ENCODE measurements around the gene SLFN11. TPM values are rescaled to one million over a fixed set of nuclear protein-coding genes. Genes with fewer than 3 reads are reported as not detected.
A peak's percentile ranks its signal among the peaks of the same experiment; 100 is the strongest.
"Not testable (repeated sequence)": the region's sequence is repeated elsewhere in the genome, so short reads cannot be mapped to it uniquely, and the experiment has no call there.

SLFN11 gene
- 77.1 and 97.1 TPM in 2 replicates for total RNA-seq (2012; rRNA removed)

GRCh38 chr17:35373534-35373983 lies at the start of gene SLFN11:
Gene SLFN11, minus strand, starts transcription at chr17:35373621. Its CDS starts 9,814 bp downstream, at chr17:35363807.
- peak within 1 kb of the TSS; percentile 88 for H3K9ac ChIP-seq (ENCODE audit: low read depth, low read length)

GRCh38 chr17:35421069-35421468 lies 47.6 kb upstream of the SLFN11 start:
- H3K27me3 ChIP-seq (ENCODE audit: control insufficient read depth, insufficient read depth, low read length); H3K36me3 ChIP-seq (ENCODE audit: insufficient read depth, low read length); H3K4me1 ChIP-seq (ENCODE audit: control insufficient read depth, insufficient read depth, low read length); H3K9me3 ChIP-seq (replicated peaks; ENCODE audit: low read length); H3K4me3 ChIP-seq (ENCODE audit: low read length); H3K9ac ChIP-seq (ENCODE audit: low read depth, low read length); H3K4me2 ChIP-seq (ENCODE audit: low read length): not testable (repeated sequence)

More at GRCh38 chr17:35373534-35373983, at the start of gene SLFN11:
- Histone ChIP-seq H3K4me3 (ENCODE audit: low read length) (peak within 1 kb of the TSS; percentile 74), H3K4me1 (ENCODE audit: control insufficient read depth, insufficient read depth, low read length) (peaks cover 4% of the 10 kb centered on the region), H3K4me2 (ENCODE audit: low read length) (peak within 1 kb of the TSS; percentile 83), H3K9me3 (replicated peaks; ENCODE audit: low read length) (no peaks in the 10 kb centered on the region), H3K27me3 (ENCODE audit: control insufficient read depth, insufficient read depth, low read length) (no peaks in the 10 kb centered on the region), H3K36me3 (ENCODE audit: insufficient read depth, low read length) (no peaks in the 10 kb centered on the region)

DNA sequence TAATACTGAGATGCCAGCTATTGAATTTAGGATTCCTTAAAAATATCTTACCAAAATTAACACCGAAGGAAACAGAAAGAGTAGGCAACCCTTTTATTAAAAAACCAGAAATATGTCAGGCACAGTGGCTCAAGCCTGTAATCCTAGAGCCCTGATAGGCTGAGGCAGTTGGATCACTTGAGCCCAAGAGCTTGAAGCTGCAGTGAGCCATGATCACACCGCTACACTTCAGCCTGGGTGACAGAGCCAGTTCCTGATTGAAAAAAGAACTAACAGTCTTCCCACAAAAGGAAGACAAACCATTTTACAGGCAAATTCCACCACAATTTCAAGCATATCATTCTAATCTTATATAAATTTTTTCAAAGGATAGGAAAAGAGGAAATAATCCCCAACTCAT lies 43.2 kb upstream of the SLFN11 start:
- Histone ChIP-seq H3K4me1 (ENCODE audit: control insufficient read depth, insufficient read depth, low read length) (no peaks in the 10 kb centered on the region), H3K9me3 (replicated peaks; ENCODE audit: low read length) (no peaks in the 10 kb centered on the region), H3K27me3 (ENCODE audit: control insufficient read depth, insufficient read depth, low read length) (no peaks in the 10 kb centered on the region), H3K9ac (ENCODE audit: low read depth, low read length) (no peak overlapping the region), H3K4me3 (ENCODE audit: low read length) (no peak overlapping the region), H3K4me2 (ENCODE audit: low read length) (no peak overlapping the region), H3K36me3 (ENCODE audit: insufficient read depth, low read length) (peaks cover 12% of the 10 kb centered on the region)

GRCh38 chr17:35414707-35415106 lies 41.3 kb upstream of the SLFN11 start:
- H3K36me3 ChIP-seq (ENCODE audit: insufficient read depth, low read length), result peaks cover 23% of the 10 kb centered on the region
- not testable (repeated sequence) for H3K4me2 ChIP-seq (ENCODE audit: low read length); H3K27me3 ChIP-seq (ENCODE audit: control insufficient read depth, insufficient read depth, low read length)

DNA sequence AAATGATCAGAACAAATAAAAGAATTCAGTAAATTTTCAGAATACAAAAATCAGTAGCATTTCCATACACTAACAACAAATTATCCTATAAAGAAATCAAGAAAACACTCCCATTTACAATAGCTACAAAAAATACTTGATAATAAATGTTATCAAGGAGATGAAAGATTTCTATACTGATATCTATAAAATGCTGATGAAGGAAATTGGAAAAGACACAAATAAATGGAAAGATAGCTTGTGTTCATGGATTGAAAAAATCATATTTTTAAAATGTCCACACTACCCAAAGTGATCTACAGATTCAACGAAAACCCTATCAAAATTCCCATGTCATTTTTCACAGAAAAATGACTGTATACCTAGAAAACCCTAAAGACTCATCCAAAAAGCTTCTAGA lies 40.8 kb upstream of the SLFN11 start:
- H3K4me2 ChIP-seq (ENCODE audit: low read length), result no peak overlapping the region
- peaks cover 26% of the 10 kb centered on the region for H3K36me3 ChIP-seq (ENCODE audit: insufficient read depth, low read length)
- H3K9ac ChIP-seq (ENCODE audit: low read depth, low read length), result no peak overlapping the region
- H3K4me1 ChIP-seq (ENCODE audit: control insufficient read depth, insufficient read depth, low read length), result no peaks in the 10 kb centered on the region
- no peaks in the 10 kb centered on the region for H3K9me3 ChIP-seq (replicated peaks; ENCODE audit: low read length)
- H3K4me3 ChIP-seq (ENCODE audit: low read length), result no peak overlapping the region
- H3K27me3 ChIP-seq (ENCODE audit: control insufficient read depth, insufficient read depth, low read length), result no peaks in the 10 kb centered on the region

More at GRCh38 chr17:35414707-35415106, 41.3 kb upstream of the SLFN11 start:
- not testable (repeated sequence) for H3K4me3 ChIP-seq (ENCODE audit: low read length); H3K9me3 ChIP-seq (replicated peaks; ENCODE audit: low read length); H3K9ac ChIP-seq (ENCODE audit: low read depth, low read length); H3K4me1 ChIP-seq (ENCODE audit: control insufficient read depth, insufficient read depth, low read length)

DNA sequence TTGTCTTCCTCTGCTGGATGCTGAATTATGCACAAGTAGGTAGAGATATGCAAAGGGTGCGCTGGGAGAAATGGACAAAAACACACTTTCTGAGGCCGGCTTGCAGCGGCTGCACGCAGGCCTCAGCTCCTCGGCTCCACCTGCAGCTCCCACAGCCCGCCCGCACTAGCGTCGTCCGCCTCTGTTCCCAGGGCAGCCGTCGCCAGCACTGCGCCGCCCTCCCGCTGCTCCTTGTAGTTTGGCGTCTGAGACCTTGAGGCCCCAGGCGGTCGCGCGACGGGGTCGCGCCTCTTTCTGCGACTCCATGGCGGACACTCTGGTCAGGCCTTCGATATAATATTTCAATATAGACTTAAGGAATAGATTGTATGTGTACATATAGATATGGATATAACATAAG lies 34.1 kb upstream of the SLFN11 start:
- Histone ChIP-seq H3K9me3 (replicated peaks; ENCODE audit: low read length) (no peaks in the 10 kb centered on the region), H3K4me3 (ENCODE audit: low read length) (no peak overlapping the region), H3K4me1 (ENCODE audit: control insufficient read depth, insufficient read depth, low read length) (no peaks in the 10 kb centered on the region), H3K4me2 (ENCODE audit: low read length) (no peak overlapping the region), H3K36me3 (ENCODE audit: insufficient read depth, low read length) (peaks cover 26% of the 10 kb centered on the region), H3K9ac (ENCODE audit: low read depth, low read length) (no peak overlapping the region), H3K27me3 (ENCODE audit: control insufficient read depth, insufficient read depth, low read length) (no peaks in the 10 kb centered on the region)

- no peak overlapping the region for H3K9ac ChIP-seq (ENCODE audit: low read depth, low read length)
- no peaks in the 10 kb centered on the region for H3K27me3 ChIP-seq (ENCODE audit: control insufficient read depth, insufficient read depth, low read length)
- no peaks in the 10 kb centered on the region for H3K4me1 ChIP-seq (ENCODE audit: control insufficient read depth, insufficient read depth, low read length)
- H3K36me3 ChIP-seq (ENCODE audit: insufficient read depth, low read length), result peaks cover 22% of the 10 kb centered on the region
- no peaks in the 10 kb centered on the region for H3K9me3 ChIP-seq (replicated peaks; ENCODE audit: low read length)
- no peak overlapping the region for H3K4me3 ChIP-seq (ENCODE audit: low read length)
- H3K4me2 ChIP-seq (ENCODE audit: low read length), result no peak overlapping the region
Observed at GRCh38 chr17:35406568-35406967, 33.1 kb upstream of the SLFN11 start.

- H3K4me3 ChIP-seq (ENCODE audit: low read length), result no peak overlapping the region
Observed at GRCh38 chr17:35404360-35404759, 30.9 kb upstream of the SLFN11 start.

DNA sequence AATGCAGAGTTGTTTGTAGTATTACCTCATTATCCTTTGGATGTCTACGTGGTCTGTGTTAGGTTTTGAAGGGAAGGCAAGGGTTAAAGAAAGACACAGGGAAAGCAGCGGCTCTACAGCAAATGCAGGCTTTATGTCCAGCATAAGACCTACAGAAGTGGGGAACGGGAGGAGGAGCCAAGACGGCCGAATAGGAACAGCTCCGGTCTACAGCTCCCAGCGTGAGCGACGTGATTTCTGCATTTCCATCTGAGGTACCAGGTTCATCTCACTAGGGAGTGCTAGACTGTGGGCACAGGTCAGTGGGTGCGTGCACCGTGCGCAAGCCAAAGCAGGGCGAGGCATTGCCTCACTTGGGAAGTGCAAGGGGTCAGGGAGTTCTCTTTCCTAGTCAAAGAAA lies 20.4 kb upstream of the SLFN11 start:
- H3K27me3 ChIP-seq (ENCODE audit: control insufficient read depth, insufficient read depth, low read length), result not testable (repeated sequence)

More at GRCh38 chr17:35404360-35404759, 30.9 kb upstream of the SLFN11 start:
- no peaks in the 10 kb centered on the region for H3K27me3 ChIP-seq (ENCODE audit: control insufficient read depth, insufficient read depth, low read length)
- H3K4me1 ChIP-seq (ENCODE audit: control insufficient read depth, insufficient read depth, low read length), result no peaks in the 10 kb centered on the region
- no peak overlapping the region for H3K9ac ChIP-seq (ENCODE audit: low read depth, low read length)
- no peak overlapping the region for H3K4me2 ChIP-seq (ENCODE audit: low read length)
- peaks cover 8% of the 10 kb centered on the region for H3K36me3 ChIP-seq (ENCODE audit: insufficient read depth, low read length)
- H3K9me3 ChIP-seq (replicated peaks; ENCODE audit: low read length), result no peaks in the 10 kb centered on the region

GRCh38 chr17:35390663-35391062 lies 17.2 kb upstream of the SLFN11 start:
- no peak overlapping the region for H3K4me3 ChIP-seq (ENCODE audit: low read length)
- no peaks in the 10 kb centered on the region for H3K4me1 ChIP-seq (ENCODE audit: control insufficient read depth, insufficient read depth, low read length)
- H3K36me3 ChIP-seq (ENCODE audit: insufficient read depth, low read length), result no peaks in the 10 kb centered on the region
- no peak overlapping the region for H3K4me2 ChIP-seq (ENCODE audit: low read length)
- H3K27me3 ChIP-seq (ENCODE audit: control insufficient read depth, insufficient read depth, low read length), result no peaks in the 10 kb centered on the region
- H3K9ac ChIP-seq (ENCODE audit: low read depth, low read length), result no peak overlapping the region
- no peaks in the 10 kb centered on the region for H3K9me3 ChIP-seq (replicated peaks; ENCODE audit: low read length)

More for the DNA sequence above, 20.4 kb upstream of the SLFN11 start:
- not testable (repeated sequence) for H3K9me3 ChIP-seq (replicated peaks; ENCODE audit: low read length); H3K36me3 ChIP-seq (ENCODE audit: insufficient read depth, low read length); H3K9ac ChIP-seq (ENCODE audit: low read depth, low read length); H3K4me2 ChIP-seq (ENCODE audit: low read length); H3K4me1 ChIP-seq (ENCODE audit: control insufficient read depth, insufficient read depth, low read length); H3K4me3 ChIP-seq (ENCODE audit: low read length)

GRCh38 chr17:35390156-35390555 lies 16.7 kb upstream of the SLFN11 start:
- Histone ChIP-seq H3K4me2 (ENCODE audit: low read length) (no peak overlapping the region), H3K9ac (ENCODE audit: low read depth, low read length) (no peak overlapping the region), H3K27me3 (ENCODE audit: control insufficient read depth, insufficient read depth, low read length) (no peaks in the 10 kb centered on the region)

GRCh38 chr17:35387496-35387895 lies 14.1 kb upstream of the SLFN11 start:
- Histone ChIP-seq H3K9me3 (replicated peaks; ENCODE audit: low read length) (no peaks in the 10 kb centered on the region), H3K4me3 (ENCODE audit: low read length) (no peak overlapping the region), H3K36me3 (ENCODE audit: insufficient read depth, low read length) (no peaks in the 10 kb centered on the region), H3K4me1 (ENCODE audit: control insufficient read depth, insufficient read depth, low read length) (no peaks in the 10 kb centered on the region), H3K27me3 (ENCODE audit: control insufficient read depth, insufficient read depth, low read length) (no peaks in the 10 kb centered on the region), H3K4me2 (ENCODE audit: low read length) (no peak overlapping the region), H3K9ac (ENCODE audit: low read depth, low read length) (no peak overlapping the region)

More at GRCh38 chr17:35390156-35390555, 16.7 kb upstream of the SLFN11 start:
- H3K4me1 ChIP-seq (ENCODE audit: control insufficient read depth, insufficient read depth, low read length), result no peaks in the 10 kb centered on the region
- no peak overlapping the region for H3K4me3 ChIP-seq (ENCODE audit: low read length)
- H3K9me3 ChIP-seq (replicated peaks; ENCODE audit: low read length), result no peaks in the 10 kb centered on the region
- H3K36me3 ChIP-seq (ENCODE audit: insufficient read depth, low read length), result no peaks in the 10 kb centered on the region
